K562 (cell line): ENCODE data around the gene PHKA2. TPM values are rescaled to one million over a fixed set of nuclear protein-coding genes. Genes with fewer than 3 reads are reported as not detected.

Experiments
- ATAC-seq: fragments of 200-7000 bp; cut with Tn5 transposase; 3 replicates; pipeline ENCODE4 v1.9.1; 2020; ENCODE audit warnings: moderate library complexity
- BruUV-seq: library from RNA; stranded (reverse); fragments of 400-500 nt; replicated peaks from 2 replicates; lab custom pipeline; 2021; lab: Mats Ljungman, UMichigan
- CTCF ChIA-PET: fragments of 300-600 bp; formaldehyde crosslinking; extraction: SDS; loops from one replicate; lab custom pipeline; 2021; ENCODE audit warnings: low intra/inter-chr PET ratio; lab: Yijun Ruan, JAX
- POLR2A ChIA-PET: fragments of 300-600, 350-650 bp; sonication (Branson Sonifier 250); formaldehyde crosslinking; extraction: SDS; loops from one replicate; lab custom pipeline; 2021; ENCODE audit warnings: antibody characterized with exemption, inconsistent platforms; lab: Yijun Ruan, JAX
- DNase-seq, 4 experiments: peaks; one replicate each; pipeline versions ENCODE4 v3.0.0 to v3.0.0-alpha.2; 2011 to 2018; ENCODE audit warnings: low spot score in 3 of 4, mixed read lengths in 3 of 4; ENCODE audit errors: extremely low read depth in 1 of 4
- FAIRE-seq: peaks from 2 replicates; lab custom pipeline; 2011; peaks lifted over from hg19 to GRCh38; lab: Jason Lieb, UNC
- H2AFZ ChIP-seq: 2 replicates; pipeline ENCODE4 v1.6.0; 2011; ENCODE audit warnings: low read depth, low read length, control low read depth, inconsistent platforms
- H3K27ac ChIP-seq: fragments of 200-600 bp; 3 replicates; pipeline ENCODE4 v1.8.0; 2011; ENCODE audit warnings: low read depth, mild to moderate bottlenecking, control low read depth, inconsistent platforms, low read length, moderate library complexity, mixed read lengths; ENCODE audit errors: extremely low read depth
- H3K27me3 ChIP-seq, 2 experiments: fragments of 300-600 bp in 1 of 2; 2 replicates in 1 of 2; 3 replicates in 1 of 2; pipeline versions ENCODE4 v1.6.0 to v1.8.0; 2011; ENCODE audit warnings: inconsistent platforms in 2 of 2, low read length in 2 of 2, mild to moderate bottlenecking in 1 of 2, mixed read lengths in 1 of 2, moderate library complexity in 1 of 2; ENCODE audit not compliant: control insufficient read depth in 2 of 2, insufficient read depth in 2 of 2
- H3K36me3 ChIP-seq: fragments of 300-600 bp; 3 replicates; pipeline ENCODE4 v1.8.0; 2011; ENCODE audit warnings: mild to moderate bottlenecking, low read length, inconsistent platforms; ENCODE audit not compliant: control insufficient read depth, insufficient read depth
- H3K4me1 ChIP-seq, 2 experiments: fragments of 200-600 bp in 1 of 2; replicated peaks in 1 of 2; 2 replicates in 1 of 2; 3 replicates in 1 of 2; pipeline versions ENCODE4 v1.5.1 to v1.8.0; 2011; ENCODE audit warnings: inconsistent platforms in 2 of 2, low read length in 2 of 2, mild to moderate bottlenecking in 1 of 2, mixed read lengths in 1 of 2, moderate library complexity in 1 of 2; ENCODE audit not compliant: control insufficient read depth in 2 of 2, insufficient read depth in 2 of 2
- H3K4me2 ChIP-seq: 2 replicates; pipeline ENCODE4 v1.6.1; 2011; ENCODE audit warnings: low read length, control low read depth, inconsistent platforms, mixed read lengths; ENCODE audit not compliant: insufficient read depth
- H3K4me3 ChIP-seq: fragments of 200-600 bp; sonication (generic), shearing (Covaris generic); 2 replicates; pipeline ENCODE4 v1.5.1; 2016; ENCODE audit warnings: control low read depth, inconsistent platforms
- H3K79me2 ChIP-seq: fragments of 200-600 bp; 3 replicates; pipeline ENCODE4 v1.8.0; 2011; ENCODE audit warnings: low read length, inconsistent platforms; ENCODE audit not compliant: control insufficient read depth, insufficient read depth
- H3K9ac ChIP-seq, 2 experiments: 2 replicates each; pipeline versions ENCODE4 v1.6.0 to v1.6.1; 2011; ENCODE audit warnings: low read depth in 2 of 2, low read length in 2 of 2, control low read depth in 1 of 2, inconsistent platforms in 1 of 2, mild to moderate bottlenecking in 1 of 2, mixed read lengths in 1 of 2; ENCODE audit not compliant: insufficient read depth in 1 of 2
- H3K9me1 ChIP-seq: one replicate; pipeline ENCODE4 v1.6.0; 2011; ENCODE audit warnings: inconsistent platforms, mild to moderate bottlenecking, low read length, moderate library complexity; ENCODE audit not compliant: control insufficient read depth, insufficient read depth
- H3K9me3 ChIP-seq: replicated peaks from 2 replicates; pipeline ENCODE4 v1.5.1; 2011; ENCODE audit warnings: low read depth, low read length, inconsistent platforms; ENCODE audit not compliant: control insufficient read depth, insufficient read depth
- H4K20me1 ChIP-seq: replicated peaks from 2 replicates; pipeline ENCODE4 v1.6.1; 2011; ENCODE audit warnings: low read length, inconsistent platforms, mixed read lengths; ENCODE audit not compliant: control insufficient read depth, insufficient read depth
- CBFA2T3 ChIP-seq: fragments of 450-650 bp; IDR thresholded peaks from 2 replicates; pipeline ENCODE4 v1.6.1; 2017
- MAZ ChIP-seq, 2 experiments: fragments of 450-650 bp in 1 of 2; sonication (generic) in 1 of 2; formaldehyde crosslinking; IDR thresholded peaks in 1 of 2; conservative IDR thresholded peaks in 1 of 2; 2 replicates each; pipeline versions ENCODE4 v1.4.0 to v1.5.0; 2020; ENCODE audit warnings: mild to moderate bottlenecking in 1 of 2, missing genetic modification reagents in 1 of 2
- MED1 ChIP-seq: sonication (generic); formaldehyde crosslinking; IDR thresholded peaks from 2 replicates; pipeline ENCODE4 v1.8.1; 2023; ENCODE audit warnings: missing genetic modification reagents, borderline replicate concordance
- POLR2A ChIP-seq: fragments of 450-650 bp; conservative IDR thresholded peaks from 2 replicates; pipeline ENCODE4 v1.6.1; 2016
- RCOR1 ChIP-seq, 2 experiments: IDR thresholded peaks; 2 replicates each; pipeline ENCODE4 v1.6.1; 2012; ENCODE audit warnings: low read depth in 2 of 2, low read length in 2 of 2, borderline replicate concordance in 1 of 2, improper control_type of control experiment in 1 of 2
- SETDB1 ChIP-seq: IDR thresholded peaks from one replicate; pipeline ENCODE4 v1.6.1; 2012; ENCODE audit warnings: low read length, control low read depth, inconsistent platforms
- SIRT6 ChIP-seq: IDR thresholded peaks from one replicate; pipeline ENCODE4 v1.6.1; 2012; ENCODE audit warnings: low read depth, mild to moderate bottlenecking, control low read depth, inconsistent platforms, low read length, moderate library complexity
- XRCC5 ChIP-seq: fragments of 200-400 bp; formaldehyde crosslinking; IDR thresholded peaks from 2 replicates; pipeline ENCODE4 v1.6.1; 2017; ENCODE audit warnings: low read depth, mild to moderate bottlenecking, low read length
- ZNF133 ChIP-seq: fragments of 250-450 bp; sonication (Bioruptor Pico); IDR thresholded peaks from 2 replicates; pipeline ENCODE4 v1.4.0; 2020; ENCODE audit warnings: mild to moderate bottlenecking
- ZNF217 ChIP-seq: sonication (generic); formaldehyde crosslinking; IDR thresholded peaks from 2 replicates; pipeline ENCODE4 v1.8.0; 2022; ENCODE audit warnings: mild to moderate bottlenecking, missing genetic modification reagents
- ZNF696 ChIP-seq: fragments of 250-450 bp; sonication (Bioruptor Pico); conservative IDR thresholded peaks from 2 replicates; pipeline ENCODE4 v1.4.0; 2020; ENCODE audit warnings: mild to moderate bottlenecking, moderate library complexity
- WGBS: fragments of 100-300 bp; shearing (Covaris generic); methylation state at CpG from one replicate; pipeline ENCODE4 v1.1.6; 2016; ENCODE audit warnings: low coverage, mixed read lengths; ENCODE audit not compliant: insufficient coverage; ENCODE audit errors: missing lambda C conversion rate; 5-methylcytosine and 5-hydroxymethylcytosine counted together
- in situ Hi-C: fragments of 300-500 bp; cut with MboI; formaldehyde crosslinking; loops from 4 replicates; pipeline ENCODE4 v1.15.0; 2018; ENCODE audit warnings: inconsistent platforms, mixed read lengths
- intact Hi-C: fragments of 100-400 bp; cut with micrococcal nuclease; formaldehyde crosslinking; loops from 2 replicates; pipeline ENCODE4 v1.14.2; 2022
- polyA plus RNA-seq, 8 experiments: library from polyadenylated mRNA; depleted of rRNA in 4 of 8; stranded (reverse) in 5 of 8; unstranded in 3 of 8; fragments of >200 nt; fragmentation: Nextera tagmentation in 2 of 8; fragmentation: Illumina TruSeq in 1 of 8; extraction: Ambion mirVana in 2 of 8; extraction: Trizol in 1 of 8; gene quantifications; 2 replicates each; pipeline versions ENCODE4 v1.2.1 to v1.2.3, GENCODE V29; 2011 to 2014; ENCODE audit warnings: inconsistent platforms in 1 of 8, missing spikeins in 1 of 8
- total RNA-seq, 7 experiments: library from RNA; depleted of rRNA in 6 of 7; stranded (reverse); fragments of >200 nt in 6 of 7; fragmentation: Illumina TruSeq in 2 of 7; extraction: Trizol in 2 of 7; gene quantifications; 2 replicates each; pipeline versions ENCODE4 v1.2.1 to v1.2.3, GENCODE V29; 2011 to 2021; ENCODE audit warnings: low replicate concordance in 1 of 7
- TF ChIP-seq, protein P1 (sequence below), 2 experiments: fragments of 450-650 bp in 1 of 2; sonication (generic) in 1 of 2; formaldehyde crosslinking; conservative IDR thresholded peaks; 2 replicates each; pipeline versions ENCODE4 v1.4.0 to v1.8.1; 2020 to 2022; ENCODE audit warnings: mild to moderate bottlenecking in 1 of 2, missing genetic modification reagents in 1 of 2
- TF ChIP-seq, protein P2 (sequence below), 2 experiments: fragments of 450-650 bp; formaldehyde crosslinking in 1 of 2; IDR thresholded peaks; 2 replicates each; pipeline versions ENCODE4 v1.4.0 to v1.6.1; 2014 to 2020; ENCODE audit warnings: mild to moderate bottlenecking in 2 of 2, borderline replicate concordance in 1 of 2, low read depth in 1 of 2

PHKA2 gene
- total and polyA plus RNA-seq, 9 of the 15 experiments (the other 6 are each of a cell fraction or from before 2014, with no cell fraction given): 2.8 to 33.1 (median 20.3) TPM

DNA sequence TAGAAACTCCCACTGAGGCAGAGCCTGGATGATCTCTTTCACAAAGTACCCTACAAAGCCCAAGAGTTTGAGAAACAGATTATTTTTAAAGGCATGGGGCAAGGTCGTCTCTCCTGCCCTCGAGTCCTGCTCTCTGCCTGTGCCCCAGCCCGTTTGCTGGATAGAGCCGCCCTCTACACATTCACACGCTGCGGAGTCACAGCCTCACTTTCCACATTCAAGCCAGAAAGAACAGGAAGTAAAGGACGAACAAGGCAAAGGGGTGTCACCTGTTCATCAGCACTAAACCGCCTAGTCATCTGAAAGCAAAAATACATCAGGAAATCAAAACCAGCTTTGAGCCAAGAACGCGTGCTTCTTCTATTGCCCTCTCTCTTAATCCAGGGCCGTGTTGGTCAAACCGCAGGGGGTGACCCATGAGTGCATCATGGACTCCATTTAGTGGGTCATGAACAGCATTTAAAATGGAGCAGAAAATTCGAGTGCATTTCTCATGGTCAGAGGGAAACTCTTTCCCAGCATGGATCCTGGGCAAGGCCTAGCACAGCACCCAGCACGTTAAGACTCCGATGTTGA is 83.4 kb downstream of the PHKA2 start:
- DNase-seq: no peak
- no peaks in the 10 kb centered on the region for H3K79me2 ChIP-seq
- H3K9me1 ChIP-seq: no peaks in the 10 kb centered on the region
- BruUV-seq: no TSS peak
- no peak overlapping the region for H3K4me2 ChIP-seq
- no peaks in the 10 kb centered on the region for H3K9me3 ChIP-seq
- no peak for ATAC-seq
- H2AFZ ChIP-seq: no peak overlapping the region
- H3K4me1 ChIP-seq: no peaks in the 10 kb centered on the region
- ChIA-PET POLR2A (no interaction called here), CTCF (no interaction called here)
- no peaks in the 10 kb centered on the region for H4K20me1 ChIP-seq
- no peak overlapping the region for H3K27ac ChIP-seq
- H3K4me3 ChIP-seq: no peak overlapping the region
- H3K9ac ChIP-seq: no peak overlapping the region
- no peaks in the 10 kb centered on the region for H3K27me3 ChIP-seq
- WGBS: 85% methylated on average over 15 of the region's 15 CpGs
- FAIRE-seq: no peak
- intact Hi-C loops: loop anchor here (10.0 kb wide), 1 partner anchor 506 kb away; no protein-coding TSS in a partner anchor
- in situ Hi-C loops: no loop called here
- peaks cover 3% of the 10 kb centered on the region; the same call in 1 of the 3 replicates for H3K36me3 ChIP-seq
- TF ChIP-seq MED1 (CRISPR knock-in tag) (no peak), POLR2A (no peak), XRCC5 (no peak), ZNF217 (CRISPR knock-in tag) (no peak), SETDB1 (no peak), ZNF133 (CRISPR knock-in tag) (no peak), MAZ (CRISPR knock-in tag; conservative IDR thresholded peaks at IDR 0.05 in 1 of 2, IDR thresholded peaks at IDR 0.05 in 1 of 2) (no peak), SIRT6 (no peak), CBFA2T3 (no peak), ZNF696 (no peak), RCOR1 (IDR thresholded peaks at IDR 0.05; ENCODE audit: borderline replicate concordance in 1 of 2, low read depth in 2 of 2, low read length in 2 of 2) (no peak)
- TF ChIP-seq, protein P1, sequence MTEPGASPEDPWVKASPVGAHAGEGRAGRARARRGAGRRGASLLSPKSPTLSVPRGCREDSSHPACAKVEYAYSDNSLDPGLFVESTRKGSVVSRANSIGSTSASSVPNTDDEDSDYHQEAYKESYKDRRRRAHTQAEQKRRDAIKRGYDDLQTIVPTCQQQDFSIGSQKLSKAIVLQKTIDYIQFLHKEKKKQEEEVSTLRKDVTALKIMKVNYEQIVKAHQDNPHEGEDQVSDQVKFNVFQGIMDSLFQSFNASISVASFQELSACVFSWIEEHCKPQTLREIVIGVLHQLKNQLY (CRISPR knock-in tag; conservative IDR thresholded peaks at IDR 0.05): no peak
- TF ChIP-seq, protein P2, sequence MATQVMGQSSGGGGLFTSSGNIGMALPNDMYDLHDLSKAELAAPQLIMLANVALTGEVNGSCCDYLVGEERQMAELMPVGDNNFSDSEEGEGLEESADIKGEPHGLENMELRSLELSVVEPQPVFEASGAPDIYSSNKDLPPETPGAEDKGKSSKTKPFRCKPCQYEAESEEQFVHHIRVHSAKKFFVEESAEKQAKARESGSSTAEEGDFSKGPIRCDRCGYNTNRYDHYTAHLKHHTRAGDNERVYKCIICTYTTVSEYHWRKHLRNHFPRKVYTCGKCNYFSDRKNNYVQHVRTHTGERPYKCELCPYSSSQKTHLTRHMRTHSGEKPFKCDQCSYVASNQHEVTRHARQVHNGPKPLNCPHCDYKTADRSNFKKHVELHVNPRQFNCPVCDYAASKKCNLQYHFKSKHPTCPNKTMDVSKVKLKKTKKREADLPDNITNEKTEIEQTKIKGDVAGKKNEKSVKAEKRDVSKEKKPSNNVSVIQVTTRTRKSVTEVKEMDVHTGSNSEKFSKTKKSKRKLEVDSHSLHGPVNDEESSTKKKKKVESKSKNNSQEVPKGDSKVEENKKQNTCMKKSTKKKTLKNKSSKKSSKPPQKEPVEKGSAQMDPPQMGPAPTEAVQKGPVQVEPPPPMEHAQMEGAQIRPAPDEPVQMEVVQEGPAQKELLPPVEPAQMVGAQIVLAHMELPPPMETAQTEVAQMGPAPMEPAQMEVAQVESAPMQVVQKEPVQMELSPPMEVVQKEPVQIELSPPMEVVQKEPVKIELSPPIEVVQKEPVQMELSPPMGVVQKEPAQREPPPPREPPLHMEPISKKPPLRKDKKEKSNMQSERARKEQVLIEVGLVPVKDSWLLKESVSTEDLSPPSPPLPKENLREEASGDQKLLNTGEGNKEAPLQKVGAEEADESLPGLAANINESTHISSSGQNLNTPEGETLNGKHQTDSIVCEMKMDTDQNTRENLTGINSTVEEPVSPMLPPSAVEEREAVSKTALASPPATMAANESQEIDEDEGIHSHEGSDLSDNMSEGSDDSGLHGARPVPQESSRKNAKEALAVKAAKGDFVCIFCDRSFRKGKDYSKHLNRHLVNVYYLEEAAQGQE (IDR thresholded peaks at IDR 0.05; ENCODE audit: borderline replicate concordance): no peak
- TF ChIP-seq, protein P2 (CRISPR knock-in tag; IDR thresholded peaks at IDR 0.05; ENCODE audit: low read depth): no peak
